PFSK-1 (cell line): ENCODE results near the gene ZNF618.

Experiments
- FOXP2 ChIP-seq: optimal IDR thresholded peaks from 2 replicates; pipeline ENCODE3; 2011; ENCODE audit warnings: borderline replicate concordance, control low read depth, inconsistent platforms; ENCODE audit not compliant: insufficient read depth; ENCODE audit errors: extremely low read length, extremely low read depth
- SIN3A ChIP-seq: IDR thresholded peaks from 2 replicates; pipeline ENCODE4 v1.6.1; 2012; ENCODE audit warnings: mild to moderate bottlenecking, low read length, moderate library complexity, borderline replicate concordance; ENCODE audit not compliant: insufficient read depth

DNA sequence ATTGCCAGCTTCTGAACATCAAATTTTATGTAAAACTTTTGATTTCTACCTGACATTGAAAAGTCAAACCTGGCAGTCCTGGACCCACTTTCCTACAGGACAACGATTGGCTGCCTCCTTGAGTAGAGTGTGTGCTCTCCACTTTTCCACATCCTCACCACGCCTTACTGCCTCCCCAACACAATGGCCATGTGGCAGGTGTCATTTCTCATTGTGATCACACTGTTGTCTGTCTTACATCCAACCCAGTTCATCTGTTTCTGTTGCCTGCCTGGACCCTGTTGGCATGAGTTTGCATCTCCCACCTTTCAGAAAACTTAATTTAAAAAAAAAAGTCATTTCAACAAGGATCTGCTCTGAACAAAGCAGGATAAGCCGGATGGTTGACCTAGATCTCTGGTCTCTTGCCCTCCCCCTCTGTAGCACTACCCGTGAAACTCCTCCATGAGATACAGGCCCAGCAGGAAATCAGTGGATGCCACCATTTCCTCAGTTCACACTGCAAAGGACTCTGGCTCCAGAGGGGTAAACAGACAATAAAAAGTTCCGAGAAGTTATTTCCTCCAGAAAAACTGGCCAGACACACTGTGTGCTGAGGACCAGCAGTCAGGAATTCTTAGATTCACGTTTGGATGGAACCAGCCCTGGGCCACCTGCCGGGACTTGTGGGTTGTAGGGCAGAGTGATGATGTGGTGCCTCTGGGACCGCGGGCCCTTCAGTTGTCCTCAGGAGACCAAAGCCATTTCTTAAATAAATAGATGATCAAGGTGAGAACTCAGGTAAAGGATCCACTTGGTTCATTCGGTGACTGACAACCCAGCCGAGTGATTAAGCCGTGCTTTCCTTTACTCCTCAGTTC lies 153.4 kb downstream of the ZNF618 start:
- TF ChIP-seq SIN3A (no peak), FOXP2 (no peak)
